Femur (tissue), 1 donor: ENCODE results near the gene MVB12B.

Source experiments
- DNase-seq: peaks from one replicate; pipeline ENCODE4 v3.0.0-alpha.2; 2017

MVB12B gene

GRCh38 chr9:126478216-126478981 is 151.8 kb downstream of the MVB12B start:
- DNase-seq, result no peak

GRCh38 chr9:126479515-126479914 is 152.9 kb downstream of the MVB12B start:
- no peak for DNase-seq

- DNase-seq, result no peak
Measured at GRCh38 chr9:126480813-126481212, 154.2 kb downstream of the MVB12B start.

- no peak for DNase-seq
Measured at GRCh38 chr9:126481862-126482261, 155.2 kb downstream of the MVB12B start.

GRCh38 chr9:126482361-126483044 is 155.9 kb downstream of the MVB12B start:
- DNase-seq, result peak; percentile 89

- peak; percentile 22 for DNase-seq
Measured at GRCh38 chr9:126483468-126484073, 156.9 kb downstream of the MVB12B start.

GRCh38 chr9:126485662-126486061 is 159.0 kb downstream of the MVB12B start:
- DNase-seq, result no peak

- no peak for DNase-seq
Measured at GRCh38 chr9:126486276-126486675, 159.6 kb downstream of the MVB12B start.

- no peak for DNase-seq
Measured at GRCh38 chr9:126487856-126488255, 161.2 kb downstream of the MVB12B start.

- DNase-seq, result no peak
Measured at GRCh38 chr9:126488310-126488709, 161.7 kb downstream of the MVB12B start.

GRCh38 chr9:126488881-126489404 is 162.3 kb downstream of the MVB12B start:
- no peak for DNase-seq

- peak; percentile 18 for DNase-seq
Measured at GRCh38 chr9:126489581-126490213, 163.1 kb downstream of the MVB12B start.

GRCh38 chr9:126490214-126490631 is 163.6 kb downstream of the MVB12B start:
- DNase-seq, result peak; percentile 41

- DNase-seq, result peak; percentile 70
Measured at GRCh38 chr9:126490871-126491567, 164.4 kb downstream of the MVB12B start.

GRCh38 chr9:126491568-126491879 is 164.9 kb downstream of the MVB12B start:
- DNase-seq, result no peak

GRCh38 chr9:126491949-126492348 is 165.3 kb downstream of the MVB12B start:
- DNase-seq, result no peak

GRCh38 chr9:126494264-126494663 is 167.6 kb downstream of the MVB12B start:
- DNase-seq, result no peak

GRCh38 chr9:126494746-126495145 is 168.1 kb downstream of the MVB12B start:
- DNase-seq, result no peak

- DNase-seq, result no peak
Measured at GRCh38 chr9:126495411-126496180, 169.0 kb downstream of the MVB12B start.

GRCh38 chr9:126496181-126496576 is 169.6 kb downstream of the MVB12B start:
- no peak for DNase-seq

- no peak for DNase-seq
Measured at GRCh38 chr9:126496781-126497659, 170.4 kb downstream of the MVB12B start.
